ENCODE measurements around the gene RAD54L2. TPM values are rescaled to one million over a fixed set of nuclear protein-coding genes. Genes with fewer than 3 reads are reported as not detected.
"Not testable (repeated sequence)": the region's sequence is repeated elsewhere in the genome, so short reads cannot be mapped to it uniquely, and the experiment has no call there.

The RAD54L2 gene
- total and polyA plus RNA-seq, 12 donors: 5.6 to 42.2 (median 18.7) TPM

DNA sequence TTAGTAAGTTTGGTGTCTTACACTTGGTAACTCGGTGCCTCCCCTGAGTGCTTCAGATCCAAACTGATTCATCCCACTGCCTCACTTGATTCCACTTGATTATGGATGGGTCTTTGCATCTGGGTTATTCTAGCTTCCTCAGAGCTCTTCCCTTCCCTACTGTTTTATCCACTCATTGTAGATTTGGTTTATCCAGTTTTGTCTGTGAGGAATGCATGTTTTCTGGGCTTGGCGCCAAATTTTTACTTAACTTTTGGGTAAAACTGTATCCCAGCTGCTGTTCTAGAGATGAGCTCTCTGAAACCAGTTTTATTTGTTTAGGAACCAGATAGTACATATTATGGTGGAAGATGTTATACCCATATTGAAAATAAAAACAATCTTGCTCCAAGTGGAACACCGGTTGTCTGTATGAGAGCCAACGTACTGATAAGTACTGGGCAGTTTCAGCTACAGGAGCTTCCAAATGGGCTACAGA lies 20.9 kb downstream of the RAD54L2 start:
- Histone ChIP-seq H3K4me1 (replicated peaks in 1 of 2) (peaks cover 6% of the 10 kb centered on the region in 2 donors), H3K27ac (no peak overlapping the region), H3K9me3 (replicated peaks in 1 of 3) (no peaks in the 10 kb centered on the region), H3K4me3 (no peak overlapping the region), H3K36me3 (replicated peaks in 1 of 2) (peaks cover 0 to 2% of the 10 kb centered on the region in 2 donors), H3K27me3 (no peaks in the 10 kb centered on the region)
- WGBS, 4 donors: 40 to 55% (median 46%) methylated on average over 4 of the region's 4 CpGs
- intact Hi-C loops (cut with DNase I): no loop called here
- TF ChIP-seq, protein P1, sequence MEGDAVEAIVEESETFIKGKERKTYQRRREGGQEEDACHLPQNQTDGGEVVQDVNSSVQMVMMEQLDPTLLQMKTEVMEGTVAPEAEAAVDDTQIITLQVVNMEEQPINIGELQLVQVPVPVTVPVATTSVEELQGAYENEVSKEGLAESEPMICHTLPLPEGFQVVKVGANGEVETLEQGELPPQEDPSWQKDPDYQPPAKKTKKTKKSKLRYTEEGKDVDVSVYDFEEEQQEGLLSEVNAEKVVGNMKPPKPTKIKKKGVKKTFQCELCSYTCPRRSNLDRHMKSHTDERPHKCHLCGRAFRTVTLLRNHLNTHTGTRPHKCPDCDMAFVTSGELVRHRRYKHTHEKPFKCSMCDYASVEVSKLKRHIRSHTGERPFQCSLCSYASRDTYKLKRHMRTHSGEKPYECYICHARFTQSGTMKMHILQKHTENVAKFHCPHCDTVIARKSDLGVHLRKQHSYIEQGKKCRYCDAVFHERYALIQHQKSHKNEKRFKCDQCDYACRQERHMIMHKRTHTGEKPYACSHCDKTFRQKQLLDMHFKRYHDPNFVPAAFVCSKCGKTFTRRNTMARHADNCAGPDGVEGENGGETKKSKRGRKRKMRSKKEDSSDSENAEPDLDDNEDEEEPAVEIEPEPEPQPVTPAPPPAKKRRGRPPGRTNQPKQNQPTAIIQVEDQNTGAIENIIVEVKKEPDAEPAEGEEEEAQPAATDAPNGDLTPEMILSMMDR (IDR thresholded peaks at IDR 0.05): no peak
- DNase-seq: peak in 6 of 7 donors; percentile 43 to 69 (median 59)

DNA sequence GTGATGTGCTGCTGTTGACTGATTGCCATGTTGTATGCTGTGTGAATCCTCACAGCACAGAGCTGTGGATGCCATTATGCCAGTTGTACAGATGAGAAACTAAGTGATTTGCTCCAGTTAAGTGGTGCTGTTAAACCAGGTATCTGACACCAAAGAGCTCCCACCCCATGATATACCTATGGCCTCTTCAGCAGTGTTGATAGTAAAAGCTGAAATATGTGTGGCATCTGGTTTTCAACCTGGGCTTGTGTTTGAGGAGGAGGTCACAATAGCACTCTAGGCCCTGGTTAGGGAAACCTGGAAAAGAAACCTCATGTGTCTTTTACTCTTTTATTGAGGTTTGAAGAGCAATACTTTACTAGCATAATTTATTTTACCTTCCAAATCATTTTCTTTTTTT lies 21.4 kb downstream of the RAD54L2 start:
- Histone ChIP-seq H3K27me3 (no peaks in the 10 kb centered on the region), H3K36me3 (replicated peaks in 1 of 2) (peaks cover 0 to 2% of the 10 kb centered on the region in 2 donors), H3K27ac (no peak overlapping the region), H3K4me1 (replicated peaks in 1 of 2) (peaks cover 6% of the 10 kb centered on the region in 2 donors), H3K4me3 (no peak overlapping the region), H3K9me3 (replicated peaks in 1 of 3) (no peaks in the 10 kb centered on the region)
- TF ChIP-seq POLR2A (IDR thresholded peaks at IDR 0.05): no peak
- TF ChIP-seq, protein P1 (IDR thresholded peaks at IDR 0.05): no peak
- DNase-seq: no peak
- intact Hi-C loops (cut with DNase I): loop anchor here in 1 of 2 donors (10.0 kb wide), 1 partner anchor 55 kb away; no protein-coding TSS in a partner anchor

DNA sequence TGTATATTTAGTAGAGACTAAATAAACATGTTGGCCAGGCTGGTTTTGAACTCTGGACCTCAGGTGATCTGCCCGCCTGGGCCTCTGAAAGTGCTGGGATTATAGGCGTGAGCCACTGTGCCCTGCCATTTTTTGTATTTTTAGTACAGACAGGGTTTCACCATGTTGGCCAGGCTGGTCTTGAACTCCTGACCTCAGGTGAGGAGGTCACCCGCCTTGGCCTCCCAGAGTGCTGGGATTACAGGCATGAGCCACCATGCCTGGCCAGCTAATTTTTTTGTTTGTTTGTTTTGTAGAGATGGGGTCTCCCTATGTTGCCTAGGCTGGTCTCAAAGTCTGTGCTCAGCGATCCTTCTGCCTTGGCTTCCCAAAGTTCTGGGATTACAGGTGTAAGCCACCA lies 23.9 kb downstream of the RAD54L2 start:
- H3K36me3 ChIP-seq (replicated peaks in 1 of 2); H3K4me3 ChIP-seq; H3K27me3 ChIP-seq; H3K9me3 ChIP-seq (replicated peaks in 1 of 3); H3K27ac ChIP-seq: not testable (repeated sequence)
- 96 to 99% (median 98%) methylated on average over 4 of the region's 4 CpGs for WGBS, 4 donors
- intact Hi-C loops (cut with DNase I): loop anchor here in 1 of 2 donors (10.0 kb wide), 1 partner anchor 52 kb away; no protein-coding TSS in a partner anchor
- peak in 1 of 7 donors; percentile 27 for DNase-seq
- peaks cover 6 to 14% of the 10 kb centered on the region in 2 donors for H3K4me1 ChIP-seq (replicated peaks in 1 of 2)

DNA sequence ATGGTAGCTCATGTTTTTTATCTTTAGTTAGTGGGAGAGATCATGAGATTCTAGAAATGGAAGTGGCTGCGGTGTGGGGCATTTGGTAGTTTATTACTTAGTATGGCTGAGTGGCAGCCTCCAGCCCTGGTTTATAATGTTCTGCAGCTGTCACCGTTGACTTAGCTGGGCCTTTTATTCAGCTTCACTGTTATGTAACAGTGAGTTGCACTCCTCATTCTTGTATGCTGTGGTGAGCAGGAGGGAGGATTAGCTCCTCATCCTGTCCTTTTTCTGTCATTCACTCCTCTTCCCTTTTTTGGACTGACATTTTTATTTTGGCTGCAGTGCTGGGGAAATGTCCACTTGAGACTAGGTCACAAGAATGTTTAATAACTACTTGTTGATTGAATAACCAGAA lies 29.5 kb downstream of the RAD54L2 start:
- WGBS, 4 donors: 41 to 48% (median 43%) methylated on average over 2 of the region's 2 CpGs
- TF ChIP-seq POLR2A (IDR thresholded peaks at IDR 0.05): peak in 1 of 2 donors; percentile 14
- TF ChIP-seq, protein P1 (IDR thresholded peaks at IDR 0.05): no peak
- peaks cover 13 to 27% of the 10 kb centered on the region in 2 donors for H3K4me1 ChIP-seq (replicated peaks in 1 of 2)
- no peaks in the 10 kb centered on the region for H3K36me3 ChIP-seq (replicated peaks in 1 of 2)
- no peak overlapping the region for H3K4me3 ChIP-seq
- intact Hi-C loops (cut with DNase I): loop anchor here in 1 of 2 donors (10.0 kb wide), 1 partner anchor 47 kb away; no protein-coding TSS in a partner anchor
- peak in 1 of 7 donors; percentile 56 for DNase-seq
- H3K27me3 ChIP-seq: no peaks in the 10 kb centered on the region
- H3K9me3 ChIP-seq (replicated peaks in 1 of 3): no peaks in the 10 kb centered on the region
- H3K27ac ChIP-seq: peak overlapping the region in 2 of 5 donors; percentile 18 to 35

DNA sequence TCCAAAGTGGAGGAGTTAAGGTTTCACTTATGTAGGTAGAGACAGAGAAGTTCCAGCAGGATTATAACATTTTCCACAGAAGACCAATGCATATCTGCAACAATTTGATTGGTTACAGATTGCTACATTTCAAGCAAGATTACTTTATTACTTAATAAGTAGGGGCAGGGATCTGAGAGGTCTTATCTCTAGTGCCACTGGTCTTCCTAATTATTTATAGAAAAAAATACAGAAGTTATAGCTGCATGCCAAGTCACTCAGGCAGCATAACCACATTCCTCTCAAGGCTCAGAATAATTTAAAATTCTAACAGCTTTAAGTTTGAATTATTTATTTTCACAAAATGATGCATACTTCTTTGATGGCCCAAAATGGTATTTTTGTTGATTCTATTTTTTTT lies 30.5 kb downstream of the RAD54L2 start:
- H3K9me3 ChIP-seq (replicated peaks in 1 of 3): no peaks in the 10 kb centered on the region
- H3K27me3 ChIP-seq: no peaks in the 10 kb centered on the region
- no peak overlapping the region for H3K27ac ChIP-seq
- peaks cover 13 to 27% of the 10 kb centered on the region in 2 donors for H3K4me1 ChIP-seq (replicated peaks in 1 of 2)
- intact Hi-C loops (cut with DNase I): loop anchor here in 1 of 2 donors (10.0 kb wide), 1 partner anchor 46 kb away; no protein-coding TSS in a partner anchor
- H3K4me3 ChIP-seq: no peak overlapping the region
- TF ChIP-seq POLR2A (IDR thresholded peaks at IDR 0.05): no peak
- TF ChIP-seq, protein P1 (IDR thresholded peaks at IDR 0.05): no peak
- DNase-seq: no peak
- no peaks in the 10 kb centered on the region for H3K36me3 ChIP-seq (replicated peaks in 1 of 2)
